Testis (tissue), 3 donors: ENCODE measurements around the gene KCTD19. TPM values are rescaled to one million over a fixed set of nuclear protein-coding genes. Genes with fewer than 3 reads are reported as not detected.

Source experiments
- DNase-seq: peaks from one replicate; pipeline ENCODE4 v3.0.0-alpha.2; 2019
- H3K27ac ChIP-seq, 2 donors: fragments of 200-600 bp; sonication (generic); one replicate each; pipeline ENCODE4 v1.5.1; 2019
- H3K27me3 ChIP-seq: fragments of 200-600 bp; sonication (generic); one replicate; pipeline ENCODE4 v1.5.1; 2019
- H3K36me3 ChIP-seq: fragments of 200-600 bp; sonication (generic); one replicate; pipeline ENCODE4 v1.5.1; 2017; ENCODE audit warnings: low read depth; ENCODE audit errors: missing control alignments
- H3K4me1 ChIP-seq: fragments of 200-600 bp; sonication (generic); one replicate; pipeline ENCODE4 v1.5.1; 2019
- H3K4me3 ChIP-seq, 2 donors: fragments of 200-600 bp; sonication (generic); one replicate each; pipeline ENCODE4 v1.5.1; 2017 to 2019
- H3K9me3 ChIP-seq: fragments of 200-600 bp; sonication (generic); one replicate; pipeline ENCODE4 v1.5.1; 2017
- POLR2A ChIP-seq: fragments of 450-650 bp; IDR thresholded peaks from one replicate; pipeline ENCODE4 v1.6.1; 2017; ENCODE audit warnings: antibody characterized with exemption, mild to moderate bottlenecking, moderate library complexity
- WGBS, 2 donors: methylation state at CpG; one replicate each; pipeline ENCODE4 v1.1.5; 2018; 5-methylcytosine and 5-hydroxymethylcytosine counted together
- intact Hi-C: fragments of 100-400 bp; cut with DNase I; formaldehyde crosslinking; loops from one replicate; pipeline ENCODE4 v1.15.1; 2023; ENCODE audit warnings: low total_unique reads
- polyA plus RNA-seq: library from polyadenylated mRNA; stranded (reverse); fragments of 350-450 nt; fragmentation: Illumina TruSeq; extraction: RNeasy Lipid Tissue Mini Kit (QIAGEN cat#74804); gene quantifications from one replicate; pipeline ENCODE4 v1.2.3, GENCODE V29; 2014; ENCODE audit warnings: low read depth, low replicate concordance; ENCODE audit not compliant: insufficient read depth
- total RNA-seq, 2 donors: library from RNA; depleted of rRNA; stranded (reverse); fragments of >200 nt; gene quantifications; one replicate each; pipeline ENCODE4 v1.2.3, GENCODE V29; 2016
- TF ChIP-seq, protein P1 (sequence below), 3 experiments: fragments of 450-650 bp in 2 of 3; fragments of 200-600 bp in 1 of 3; sonication (generic) in 1 of 3; IDR thresholded peaks; one replicate each; pipeline ENCODE4 v1.5.1; 2016 to 2019; ENCODE audit warnings: antibody characterized with exemption in 3 of 3, mild to moderate bottlenecking in 2 of 3, moderate library complexity in 1 of 3

The KCTD19 gene
- total and polyA plus RNA-seq, 3 donors from 2014 or later = 59.2 to 144 (median 102) TPM

DNA sequence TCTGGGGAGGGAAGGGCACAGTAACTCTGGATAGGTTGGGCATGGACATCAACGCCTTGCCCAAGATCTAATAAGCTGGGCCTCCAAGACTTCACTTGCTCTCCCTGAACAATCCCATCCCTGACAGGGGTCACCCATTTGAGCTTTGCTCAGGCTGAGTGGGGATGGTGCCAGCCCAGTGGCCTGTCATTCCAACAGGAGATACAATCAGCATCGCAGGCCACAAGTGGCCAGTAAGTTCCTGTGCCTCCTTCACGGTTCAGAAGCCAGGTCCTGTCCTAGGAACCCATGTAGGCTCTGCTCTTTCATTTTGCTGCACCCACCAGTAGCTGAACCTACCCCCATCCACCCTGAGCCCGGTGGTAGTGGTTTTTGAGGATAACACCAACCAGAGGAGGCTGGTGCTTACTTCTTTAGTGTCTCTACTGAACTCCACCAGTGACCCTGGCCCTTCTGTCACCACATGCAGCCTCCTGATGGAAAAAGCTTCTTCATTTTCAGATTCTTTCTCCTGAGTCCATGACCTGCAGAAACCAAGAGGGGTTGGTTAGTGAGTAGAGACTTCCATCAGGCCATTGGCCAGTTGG lies 32.3 kb downstream of the KCTD19 start:
- no peak for DNase-seq
- intact Hi-C loops = no loop called here
- H3K36me3 ChIP-seq = no peaks in the 10 kb centered on the region
- TF ChIP-seq, protein P1, sequence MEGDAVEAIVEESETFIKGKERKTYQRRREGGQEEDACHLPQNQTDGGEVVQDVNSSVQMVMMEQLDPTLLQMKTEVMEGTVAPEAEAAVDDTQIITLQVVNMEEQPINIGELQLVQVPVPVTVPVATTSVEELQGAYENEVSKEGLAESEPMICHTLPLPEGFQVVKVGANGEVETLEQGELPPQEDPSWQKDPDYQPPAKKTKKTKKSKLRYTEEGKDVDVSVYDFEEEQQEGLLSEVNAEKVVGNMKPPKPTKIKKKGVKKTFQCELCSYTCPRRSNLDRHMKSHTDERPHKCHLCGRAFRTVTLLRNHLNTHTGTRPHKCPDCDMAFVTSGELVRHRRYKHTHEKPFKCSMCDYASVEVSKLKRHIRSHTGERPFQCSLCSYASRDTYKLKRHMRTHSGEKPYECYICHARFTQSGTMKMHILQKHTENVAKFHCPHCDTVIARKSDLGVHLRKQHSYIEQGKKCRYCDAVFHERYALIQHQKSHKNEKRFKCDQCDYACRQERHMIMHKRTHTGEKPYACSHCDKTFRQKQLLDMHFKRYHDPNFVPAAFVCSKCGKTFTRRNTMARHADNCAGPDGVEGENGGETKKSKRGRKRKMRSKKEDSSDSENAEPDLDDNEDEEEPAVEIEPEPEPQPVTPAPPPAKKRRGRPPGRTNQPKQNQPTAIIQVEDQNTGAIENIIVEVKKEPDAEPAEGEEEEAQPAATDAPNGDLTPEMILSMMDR (IDR thresholded peaks at IDR 0.05) = no peak
- no peak for TF ChIP-seq POLR2A
- WGBS, 2 donors = 93 to 96% methylated on average over 3 to 4 of the region's 4 CpGs
- no peak overlapping the region for H3K27ac ChIP-seq
- no peaks in the 10 kb centered on the region for H3K27me3 ChIP-seq
- H3K4me3 ChIP-seq = no peak overlapping the region
- H3K9me3 ChIP-seq = no peaks in the 10 kb centered on the region
- peaks cover 6% of the 10 kb centered on the region for H3K4me1 ChIP-seq

DNA sequence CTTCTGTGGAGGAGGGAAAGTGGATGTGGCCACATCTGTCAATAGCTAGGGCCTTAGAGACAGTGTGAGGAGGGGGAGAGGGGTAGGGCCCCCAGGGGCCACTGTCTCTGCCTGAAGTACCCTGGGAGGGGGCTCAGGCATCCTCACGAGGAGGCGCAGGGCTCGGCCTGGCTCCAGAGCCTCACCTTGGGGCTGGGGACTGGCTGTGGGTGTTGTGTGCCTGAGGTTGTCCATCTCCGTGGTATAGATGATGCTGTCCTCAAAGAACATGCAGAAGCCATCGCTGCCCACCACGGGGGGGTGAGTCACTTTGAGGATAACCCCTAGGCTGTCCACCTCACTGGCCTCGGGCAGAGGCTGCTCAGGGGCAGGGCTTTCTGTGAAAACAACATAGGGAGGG lies 35.1 kb downstream of the KCTD19 start:
- H3K4me3 ChIP-seq = no peak overlapping the region
- H3K9me3 ChIP-seq = no peaks in the 10 kb centered on the region
- 80 to 84% methylated on average over 7 of the region's 7 CpGs for WGBS, 2 donors
- H3K27me3 ChIP-seq = no peaks in the 10 kb centered on the region
- DNase-seq = no peak
- no peak for TF ChIP-seq POLR2A
- TF ChIP-seq, protein P1 (IDR thresholded peaks at IDR 0.05) = no peak
- intact Hi-C loops = no loop called here
- H3K27ac ChIP-seq = no peak overlapping the region
- H3K36me3 ChIP-seq = no peaks in the 10 kb centered on the region
- H3K4me1 ChIP-seq = peaks cover 6% of the 10 kb centered on the region

DNA sequence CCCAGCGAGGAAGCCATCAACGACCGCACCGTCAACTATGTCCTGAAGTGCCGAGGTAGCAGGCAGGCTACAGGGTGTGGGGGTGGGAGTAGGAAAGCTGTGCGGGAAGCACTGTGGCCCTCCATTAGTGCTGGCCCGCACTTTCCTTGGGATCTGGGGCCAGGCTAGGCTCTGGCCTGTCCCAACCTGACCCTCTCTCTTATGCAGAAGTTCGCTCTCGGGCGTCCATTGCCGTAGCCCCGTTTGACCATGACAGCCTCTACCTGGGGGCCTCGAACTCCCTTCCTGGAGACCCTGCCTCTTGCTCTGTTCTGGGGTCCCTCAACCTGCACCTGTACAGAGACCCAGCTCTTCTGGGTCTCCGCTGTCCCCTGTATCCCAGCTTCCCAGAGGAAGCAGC lies 38.6 kb downstream of the KCTD19 start:
- 96 to 97% methylated on average over 13 to 14 of the region's 14 CpGs for WGBS, 2 donors
- no peak for DNase-seq

DNA sequence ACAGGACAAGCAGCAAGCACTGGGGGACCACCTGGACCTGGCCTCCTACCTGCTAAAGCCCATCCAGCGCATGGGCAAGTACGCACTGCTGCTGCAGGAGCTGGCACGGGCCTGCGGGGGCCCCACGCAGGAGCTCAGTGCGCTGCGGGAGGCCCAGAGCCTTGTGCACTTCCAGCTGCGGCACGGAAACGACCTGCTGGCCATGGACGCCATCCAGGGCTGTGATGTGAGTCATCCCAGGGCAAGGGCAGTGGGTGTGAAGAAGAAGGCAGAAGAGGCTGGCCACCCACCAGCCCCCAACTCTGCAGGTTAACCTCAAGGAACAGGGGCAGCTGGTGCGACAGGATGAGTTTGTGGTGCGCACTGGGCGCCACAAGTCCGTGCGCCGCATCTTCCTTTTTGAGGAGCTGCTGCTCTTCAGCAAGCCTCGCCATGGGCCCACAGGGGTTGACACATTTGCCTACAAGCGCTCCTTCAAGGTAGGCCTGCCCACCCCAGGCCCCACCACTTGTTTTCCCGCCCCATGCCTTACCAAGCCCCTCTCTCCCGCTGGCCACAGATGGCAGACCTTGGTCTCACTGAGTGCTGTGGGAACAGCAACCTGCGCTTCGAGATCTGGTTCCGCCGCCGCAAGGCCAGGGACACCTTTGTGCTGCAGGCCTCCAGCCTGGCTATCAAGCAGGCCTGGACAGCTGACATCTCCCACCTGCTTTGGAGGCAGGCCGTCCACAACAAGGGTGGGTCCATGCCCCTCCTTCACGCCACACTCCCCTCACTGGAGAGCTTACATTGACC lies 39.9 kb downstream of the KCTD19 start:
- WGBS, 2 donors = 91 to 94% methylated on average over 15 to 24 of the region's 28 CpGs
- Histone ChIP-seq H3K9me3 (no peaks in the 10 kb centered on the region), H3K27me3 (no peaks in the 10 kb centered on the region), H3K27ac (no peak overlapping the region), H3K4me3 (no peak overlapping the region), H3K4me1 (no peaks in the 10 kb centered on the region), H3K36me3 (no peaks in the 10 kb centered on the region)
- intact Hi-C loops = loop anchor here (10.0 kb wide), 1 partner anchor 48 kb away; no protein-coding TSS in a partner anchor
- no peak for TF ChIP-seq POLR2A
- TF ChIP-seq, protein P1 (IDR thresholded peaks at IDR 0.05) = no peak
- DNase-seq = no peak

More for the DNA sequence above, 38.6 kb downstream of the KCTD19 start:
- no peaks in the 10 kb centered on the region for H3K36me3 ChIP-seq
- TF ChIP-seq, protein P1 (IDR thresholded peaks at IDR 0.05) = no peak
- TF ChIP-seq POLR2A = no peak
- no peak overlapping the region for H3K4me3 ChIP-seq
- intact Hi-C loops = loop anchor here (10.0 kb wide), 1 partner anchor 47 kb away; no protein-coding TSS in a partner anchor
- H3K27me3 ChIP-seq = no peaks in the 10 kb centered on the region
- H3K4me1 ChIP-seq = no peaks in the 10 kb centered on the region
- no peak overlapping the region for H3K27ac ChIP-seq
- H3K9me3 ChIP-seq = no peaks in the 10 kb centered on the region
